Measurements from ENCODE around the gene GLS2. TPM values are rescaled to one million over a fixed set of nuclear protein-coding genes. Genes with fewer than 3 reads are reported as not detected.

Gene GLS2
- total and polyA plus RNA-seq, 2 donors (not counting 3 experiments of a cell fraction or from before 2014, with no cell fraction given), result 0.04 to 0.33 TPM

GRCh38 chr12:56462565-56462964, 25.4 kb downstream of the GLS2 start:
- no peak overlapping the region for H3K4me2 ChIP-seq (ENCODE audit: insufficient read depth, low read length)
- dilution Hi-C loops (cut with MboI; ENCODE audit: extremely low pct_ligation_motif_present, low sequenced_read_pairs) (no loop called here), intact Hi-C loops (cut with micrococcal nuclease) (loop anchor here (5.0 kb wide), 1 partner anchor 195 kb away; the partner anchor contains the start of gene COQ10A)
- ChIA-PET CTCF (interaction anchor here (5.0 kb wide), 1 partner anchor 146 kb away, joined by 60 read pairs; the partner anchor contains the start of gene CNPY2), POLR2A (interaction anchor here (1.0 kb wide), 1 partner anchor 109 kb away, joined by 6 read pairs; no protein-coding TSS in a partner anchor)
- H3K36me3 ChIP-seq (ENCODE audit: control insufficient read depth in 2 of 2, extremely low read depth in 1 of 2, insufficient read depth in 2 of 2, low read length in 2 of 2), result no peaks in the 10 kb centered on the region
- no peak for TF ChIP-seq MYC (IDR thresholded peaks at IDR 0.05; ENCODE audit: low read depth, low read length)
- TF ChIP-seq, protein P1, sequence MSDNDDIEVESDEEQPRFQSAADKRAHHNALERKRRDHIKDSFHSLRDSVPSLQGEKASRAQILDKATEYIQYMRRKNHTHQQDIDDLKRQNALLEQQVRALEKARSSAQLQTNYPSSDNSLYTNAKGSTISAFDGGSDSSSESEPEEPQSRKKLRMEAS (IDR thresholded peaks at IDR 0.05; ENCODE audit: insufficient read depth, insufficient read length), result no peak
- no peak for TF ChIP-seq POLR2AphosphoS5 (IDR thresholded peaks at IDR 0.05; ENCODE audit: insufficient read depth, low read depth, low read length)
- TF ChIP-seq, protein P2, sequence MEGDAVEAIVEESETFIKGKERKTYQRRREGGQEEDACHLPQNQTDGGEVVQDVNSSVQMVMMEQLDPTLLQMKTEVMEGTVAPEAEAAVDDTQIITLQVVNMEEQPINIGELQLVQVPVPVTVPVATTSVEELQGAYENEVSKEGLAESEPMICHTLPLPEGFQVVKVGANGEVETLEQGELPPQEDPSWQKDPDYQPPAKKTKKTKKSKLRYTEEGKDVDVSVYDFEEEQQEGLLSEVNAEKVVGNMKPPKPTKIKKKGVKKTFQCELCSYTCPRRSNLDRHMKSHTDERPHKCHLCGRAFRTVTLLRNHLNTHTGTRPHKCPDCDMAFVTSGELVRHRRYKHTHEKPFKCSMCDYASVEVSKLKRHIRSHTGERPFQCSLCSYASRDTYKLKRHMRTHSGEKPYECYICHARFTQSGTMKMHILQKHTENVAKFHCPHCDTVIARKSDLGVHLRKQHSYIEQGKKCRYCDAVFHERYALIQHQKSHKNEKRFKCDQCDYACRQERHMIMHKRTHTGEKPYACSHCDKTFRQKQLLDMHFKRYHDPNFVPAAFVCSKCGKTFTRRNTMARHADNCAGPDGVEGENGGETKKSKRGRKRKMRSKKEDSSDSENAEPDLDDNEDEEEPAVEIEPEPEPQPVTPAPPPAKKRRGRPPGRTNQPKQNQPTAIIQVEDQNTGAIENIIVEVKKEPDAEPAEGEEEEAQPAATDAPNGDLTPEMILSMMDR (IDR thresholded peaks at IDR 0.05; ENCODE audit: extremely low read depth in 1 of 2, insufficient read depth in 1 of 2, low read depth in 1 of 2, low read length in 2 of 2), result no peak
- no peak for TF ChIP-seq GATA2 (IDR thresholded peaks at IDR 0.05; ENCODE audit: insufficient read depth, insufficient read length, low read depth, low read length)
- no peak for TF ChIP-seq FOS (IDR thresholded peaks at IDR 0.05; ENCODE audit: borderline replicate concordance, insufficient read depth, low read length)
- TF ChIP-seq JUN (IDR thresholded peaks at IDR 0.05; ENCODE audit: borderline replicate concordance, insufficient read depth, insufficient read length, low read depth), result no peak
- TF ChIP-seq EZH2 (IDR thresholded peaks at IDR 0.05; ENCODE audit: borderline replicate concordance, low read depth, low read length, severe bottlenecking), result no peak
- no peak for TF ChIP-seq POLR2A (IDR thresholded peaks at IDR 0.05; ENCODE audit: low read depth, low read length)
- no peaks in the 10 kb centered on the region for H3K27me3 ChIP-seq (ENCODE audit: control insufficient read depth in 2 of 2, insufficient read depth in 2 of 2, low read length in 2 of 2)
- FAIRE-seq (no peak), DNase-seq (ENCODE audit: low read depth, low spot score) (no peak)
- no peaks in the 10 kb centered on the region for H3K4me1 ChIP-seq (ENCODE audit: control insufficient read depth, extremely low read depth, insufficient read depth, low read length)
- H2AFZ ChIP-seq (ENCODE audit: low read depth, low read length), result no peak overlapping the region
- no peaks in the 10 kb centered on the region for H3K9me3 ChIP-seq (replicated peaks; ENCODE audit: control insufficient read depth, insufficient read depth, low read length)
- no peak overlapping the region for H3K27ac ChIP-seq (ENCODE audit: insufficient read depth, low read depth, low read length)
- H3K9ac ChIP-seq (replicated peaks; ENCODE audit: extremely low read depth, insufficient read depth, low read length), result no peak overlapping the region
- no peaks in the 10 kb centered on the region for H3K9me1 ChIP-seq (replicated peaks; ENCODE audit: control insufficient read depth, extremely low read depth, insufficient read depth, low read length)
- no peaks in the 10 kb centered on the region for H4K20me1 ChIP-seq (replicated peaks; ENCODE audit: control insufficient read depth, extremely low read depth, insufficient read depth, low read length)
- no peaks in the 10 kb centered on the region for H3K79me2 ChIP-seq (ENCODE audit: control insufficient read depth, insufficient read depth, low read length)
- H3K4me3 ChIP-seq (replicated peaks in 1 of 3; ENCODE audit: insufficient read depth in 1 of 3, low read depth in 1 of 3, low read length in 3 of 3), result no peak overlapping the region
- no TSS peak for BruUV-seq (replicated peaks)

All from endothelial cell of umbilical vein (primary cell).